HG03432 (cell line): ENCODE results near the gene KCNK3.
"Not testable (repeated sequence)": the region's sequence is repeated elsewhere in the genome, so short reads cannot be mapped to it uniquely, and the experiment has no call there.

Experiments
- ATAC-seq: cut with Tn5 transposase; IDR thresholded peaks from one replicate; pipeline ENCODE4 v1.9.1; 2021; ENCODE audit warnings: mild to moderate bottlenecking, moderate library complexity; ENCODE audit not compliant: unreplicated experiment

Gene KCNK3

GRCh38 chr2:26729311-26729710, 36.8 kb downstream of the KCNK3 start:
- no peak for ATAC-seq

DNA sequence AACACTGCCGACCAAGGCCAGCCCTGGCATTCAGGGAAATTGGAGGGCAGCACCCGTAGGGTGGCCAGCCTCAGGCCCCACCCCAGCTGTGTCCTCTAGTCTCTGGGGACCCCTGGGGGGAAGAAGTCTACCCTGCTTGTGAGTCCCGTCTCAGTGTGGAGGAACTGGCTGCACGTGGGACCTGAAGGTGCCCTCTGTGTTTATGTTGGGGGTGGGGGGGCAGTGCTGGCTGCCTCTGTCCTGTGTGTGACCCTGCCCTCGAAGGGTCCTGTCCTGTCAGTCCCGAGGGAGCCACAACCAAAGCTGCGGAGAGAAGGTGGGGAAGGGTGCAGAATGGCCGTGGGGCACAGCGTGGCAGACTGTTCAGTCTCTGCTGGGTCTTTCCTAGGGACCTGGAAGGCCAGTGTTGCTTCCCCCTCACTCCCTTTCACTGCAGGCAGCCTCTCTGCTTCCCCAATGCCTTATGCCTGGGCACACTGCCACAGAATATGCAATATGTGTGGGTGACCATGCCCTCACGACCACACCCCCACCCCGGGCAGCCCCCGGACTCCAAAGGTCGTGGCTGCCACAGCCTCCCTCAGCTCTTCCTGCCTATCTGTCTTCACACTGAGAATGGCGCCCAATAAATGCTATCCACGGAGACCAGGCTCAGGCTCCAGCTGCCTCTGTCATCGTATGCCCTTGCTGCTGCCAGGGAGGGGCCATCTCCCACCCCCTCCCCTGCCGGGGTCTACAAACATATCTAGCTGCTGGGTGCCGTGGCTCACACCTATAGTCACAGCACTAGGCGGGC, 38.2 kb downstream of the KCNK3 start:
- ATAC-seq = no peak

DNA sequence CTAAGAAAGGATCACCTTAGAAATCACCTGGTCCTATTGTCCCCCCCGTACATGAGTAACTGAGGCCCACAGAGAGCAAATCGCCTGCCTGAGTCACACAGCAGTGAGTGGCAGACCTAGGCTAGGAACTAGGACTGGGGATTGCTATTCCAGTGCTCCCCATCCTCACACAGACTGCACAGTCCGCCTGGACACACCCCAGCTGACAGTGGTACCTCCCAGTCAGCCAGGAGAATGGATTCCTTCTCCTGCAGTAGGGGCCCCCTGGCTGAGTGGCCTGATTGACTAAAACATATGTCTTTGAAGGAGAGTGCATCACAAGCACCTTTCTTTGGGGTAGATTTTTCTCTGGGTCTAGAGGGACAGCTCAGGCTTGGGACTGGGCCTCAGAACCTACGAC, 39.2 kb downstream of the KCNK3 start:
- no peak for ATAC-seq

- ATAC-seq = no peak
These were observed 39.9 kb downstream of the KCNK3 start for GRCh38 chr2:26732446-26732845.

GRCh38 chr2:26733413-26733812, 40.9 kb downstream of the KCNK3 start:
- no peak for ATAC-seq

DNA sequence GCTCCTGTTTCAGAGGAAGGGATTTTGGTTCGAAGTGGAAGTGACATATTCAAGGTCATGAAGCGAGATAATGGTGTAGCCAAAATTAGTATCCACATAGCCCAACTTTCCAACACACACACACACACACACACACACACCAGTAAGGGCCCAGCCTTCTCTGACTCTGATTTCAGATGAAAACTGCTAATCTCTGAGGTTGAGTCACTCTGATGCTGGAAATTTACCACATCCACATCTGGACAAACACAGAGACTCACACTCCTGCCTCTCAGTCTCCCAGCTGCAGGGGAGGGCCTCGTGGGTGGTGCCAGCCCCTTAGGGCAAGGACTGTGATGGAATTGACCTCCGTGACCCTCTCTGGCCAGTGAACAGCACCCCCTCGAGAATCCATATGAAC, 42.6 kb downstream of the KCNK3 start:
- ATAC-seq = no peak

GRCh38 chr2:26735883-26736588, 43.5 kb downstream of the KCNK3 start:
- no peak for ATAC-seq

DNA sequence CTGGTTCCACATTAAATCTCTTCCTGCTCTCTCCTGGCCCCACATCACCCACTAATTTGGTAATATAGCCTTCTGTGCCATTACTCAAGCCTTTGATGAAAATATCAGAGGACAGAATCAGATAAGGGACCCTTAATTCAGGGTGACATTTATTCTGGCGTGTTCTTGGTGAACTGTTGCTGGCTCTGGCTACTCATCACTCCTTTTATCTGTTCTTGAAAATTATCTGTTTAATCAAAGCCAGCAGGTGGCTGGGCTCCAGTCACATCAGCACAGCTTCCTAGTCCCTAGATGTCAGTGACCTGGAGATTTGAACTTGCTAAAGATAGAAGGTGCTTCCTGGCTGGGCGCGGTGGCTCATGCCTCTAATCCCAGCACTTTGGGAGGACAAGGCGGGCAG, 44.7 kb downstream of the KCNK3 start:
- no peak for ATAC-seq

GRCh38 chr2:26738481-26738880, 46.0 kb downstream of the KCNK3 start:
- no peak for ATAC-seq

- no peak for ATAC-seq
These were observed 47.0 kb downstream of the KCNK3 start for GRCh38 chr2:26739514-26739913.

- ATAC-seq = no peak
These were observed 47.8 kb downstream of the KCNK3 start for GRCh38 chr2:26740346-26740745.

- peak; percentile 40 for ATAC-seq
These were observed 48.4 kb downstream of the KCNK3 start for GRCh38 chr2:26740890-26741302.

DNA sequence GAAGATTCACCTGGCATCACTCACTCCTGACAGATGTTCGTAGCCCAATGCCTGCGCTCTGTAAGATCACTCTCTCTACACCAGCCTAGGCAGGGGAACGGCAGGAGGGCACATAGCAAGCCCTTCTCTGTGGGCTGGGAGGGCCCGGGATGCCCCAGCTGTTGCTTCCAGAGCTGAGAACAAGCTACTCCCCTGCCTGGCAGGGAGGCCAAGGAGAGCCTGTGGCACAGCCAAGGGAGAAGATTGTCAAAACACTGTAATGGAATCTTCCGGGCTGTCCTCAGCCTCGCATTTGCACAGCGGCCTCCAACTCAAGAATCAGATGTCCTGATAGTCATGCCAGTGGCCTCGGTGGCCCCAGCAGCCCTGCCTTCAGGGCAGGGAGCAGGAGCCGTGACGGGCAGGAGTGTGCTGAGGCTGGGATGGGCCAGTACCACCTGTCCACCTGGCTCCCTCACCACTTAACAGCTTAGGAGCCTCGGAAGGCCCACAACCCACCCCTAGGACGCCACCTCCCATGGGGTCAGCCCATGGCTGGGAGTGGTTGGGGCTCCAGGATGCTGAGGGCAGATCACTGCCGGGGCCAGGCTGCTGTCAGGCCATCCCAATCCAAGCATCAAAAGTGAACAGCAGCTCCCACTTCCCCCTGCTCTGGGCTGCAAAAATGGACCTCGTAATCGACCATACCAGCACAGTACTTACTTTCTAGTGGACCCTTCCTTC, 49.7 kb downstream of the KCNK3 start:
- ATAC-seq = no peak

- ATAC-seq = no peak
These were observed 51.3 kb downstream of the KCNK3 start for GRCh38 chr2:26743852-26744251.

DNA sequence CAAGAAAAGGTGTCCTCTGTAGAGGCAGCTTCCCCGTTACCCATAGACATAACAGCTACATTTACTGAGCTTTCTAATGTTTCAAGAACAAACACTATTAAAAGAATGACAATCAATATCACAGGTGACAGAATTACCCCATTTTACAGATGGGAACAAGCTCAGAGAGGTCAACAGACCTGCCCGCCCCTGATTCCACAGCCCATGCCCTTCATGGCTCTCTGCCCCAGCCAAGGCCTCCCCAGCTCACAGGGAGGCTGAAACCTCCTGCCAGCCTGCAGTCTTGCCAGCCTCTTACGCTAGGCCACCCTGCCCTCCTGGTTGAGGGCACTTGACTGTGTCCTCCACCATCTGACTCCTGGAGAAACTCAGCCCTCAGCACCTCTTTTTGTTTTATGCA, 52.4 kb downstream of the KCNK3 start:
- no peak for ATAC-seq

DNA sequence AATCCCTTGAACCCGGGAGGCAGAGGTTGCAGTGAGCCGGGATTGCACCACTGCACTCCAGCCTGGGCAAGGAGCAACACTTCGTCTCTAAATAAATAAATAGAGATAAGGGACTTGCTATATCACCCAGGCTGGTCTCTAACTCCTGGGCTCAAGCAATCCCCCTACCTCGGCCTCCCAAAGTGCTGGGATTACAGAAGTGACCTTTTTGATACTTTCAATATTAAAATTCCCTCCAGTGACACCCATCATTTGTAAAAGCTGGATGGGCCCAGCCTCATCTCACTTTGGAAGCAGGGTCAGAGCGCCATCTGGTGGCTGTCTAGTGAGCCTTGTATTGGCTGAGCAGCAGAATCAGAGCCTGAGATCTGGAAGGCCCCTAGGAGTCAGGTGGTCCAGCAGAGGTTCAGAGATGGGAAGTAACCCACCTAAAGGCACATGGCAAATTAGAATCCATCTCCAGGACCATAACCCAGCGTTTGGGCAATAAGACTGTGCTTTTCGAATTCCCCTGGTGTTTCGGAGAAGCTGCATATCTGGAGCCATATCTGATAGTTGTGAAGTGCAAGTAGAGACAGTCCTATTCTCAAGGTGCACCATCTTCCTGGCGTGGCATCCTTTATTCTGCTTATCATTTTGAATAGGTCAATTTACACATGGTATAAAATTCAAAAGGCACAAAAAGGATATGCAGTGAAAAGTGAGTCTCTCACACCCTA, 53.2 kb downstream of the KCNK3 start:
- ATAC-seq = no peak

DNA sequence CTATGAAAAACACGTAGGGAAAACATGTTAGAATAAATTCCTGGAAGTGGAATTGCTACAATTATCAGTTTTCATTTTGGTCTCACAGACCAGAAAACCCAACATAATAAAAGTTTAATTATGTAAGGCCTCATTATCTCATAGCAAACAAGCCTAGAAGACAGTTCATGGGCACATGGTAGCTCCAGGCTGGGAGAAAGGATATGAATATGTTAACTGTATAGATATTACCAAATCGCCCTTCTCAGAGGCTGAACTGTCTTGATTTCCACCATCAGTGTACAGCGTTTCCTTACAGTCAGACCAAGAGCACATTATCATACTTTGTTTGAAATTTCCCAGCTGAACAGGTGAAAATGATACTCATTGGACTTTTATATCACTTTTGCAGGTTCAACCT, 54.4 kb downstream of the KCNK3 start:
- ATAC-seq = no peak

- not testable (repeated sequence) for ATAC-seq
These were observed 57.4 kb downstream of the KCNK3 start for GRCh38 chr2:26749787-26750420.

DNA sequence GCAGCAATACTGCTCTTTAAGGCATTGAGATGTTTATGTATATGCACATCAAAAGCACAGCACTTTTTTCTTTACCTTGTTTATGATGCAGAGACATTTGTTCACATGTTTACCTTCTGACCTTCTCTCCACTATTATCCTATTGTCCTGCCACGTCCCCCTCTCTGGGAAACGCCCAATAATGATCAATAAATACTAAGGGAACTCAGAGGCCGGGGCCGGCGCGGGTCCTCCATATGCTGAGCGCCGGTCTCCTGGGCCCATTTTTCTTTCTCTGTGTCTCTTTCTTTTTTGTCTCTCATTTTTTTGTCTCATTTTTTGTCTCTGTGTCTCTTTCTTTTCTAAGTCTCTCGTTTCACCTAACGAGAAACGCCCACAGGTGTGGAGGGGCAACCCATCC, 57.9 kb downstream of the KCNK3 start:
- ATAC-seq = not testable (repeated sequence)

DNA sequence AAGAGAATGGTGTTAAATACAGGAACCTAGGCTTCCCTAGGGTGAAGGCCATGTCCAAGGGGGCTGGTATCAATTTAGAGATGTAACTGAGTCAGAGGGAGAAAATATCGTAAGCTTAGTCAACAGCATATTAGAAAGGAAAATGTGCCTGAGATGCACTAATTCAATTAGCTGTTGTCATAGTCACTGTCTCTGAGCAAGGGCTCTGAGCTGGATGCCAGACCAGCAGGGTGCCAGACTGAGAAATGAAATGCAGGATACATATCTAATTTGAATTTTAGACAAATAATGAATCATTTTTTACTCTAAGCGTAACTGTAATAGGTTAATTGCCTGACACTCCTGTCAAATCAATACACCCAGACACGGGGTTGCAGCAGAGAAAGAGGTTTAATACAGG, 60.1 kb downstream of the KCNK3 start:
- ATAC-seq = no peak

- no peak for ATAC-seq
These were observed 62.0 kb downstream of the KCNK3 start for GRCh38 chr2:26754539-26754938.
